HG03457 (cell line): Measurements from ENCODE around the gene TAF7.
A peak's percentile ranks its signal among the peaks of the same experiment; 100 is the strongest.
"Not testable (repeated sequence)": the region's sequence is repeated elsewhere in the genome, so short reads cannot be mapped to it uniquely, and the experiment has no call there.

Experiments
- ATAC-seq: cut with Tn5 transposase; IDR thresholded peaks from one replicate; pipeline ENCODE4 v1.9.1; 2021; ENCODE audit warnings: moderate number of reproducible peaks; ENCODE audit not compliant: unreplicated experiment

Gene TAF7, protein sequence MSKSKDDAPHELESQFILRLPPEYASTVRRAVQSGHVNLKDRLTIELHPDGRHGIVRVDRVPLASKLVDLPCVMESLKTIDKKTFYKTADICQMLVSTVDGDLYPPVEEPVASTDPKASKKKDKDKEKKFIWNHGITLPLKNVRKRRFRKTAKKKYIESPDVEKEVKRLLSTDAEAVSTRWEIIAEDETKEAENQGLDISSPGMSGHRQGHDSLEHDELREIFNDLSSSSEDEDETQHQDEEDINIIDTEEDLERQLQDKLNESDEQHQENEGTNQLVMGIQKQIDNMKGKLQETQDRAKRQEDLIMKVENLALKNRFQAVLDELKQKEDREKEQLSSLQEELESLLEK

DNA sequence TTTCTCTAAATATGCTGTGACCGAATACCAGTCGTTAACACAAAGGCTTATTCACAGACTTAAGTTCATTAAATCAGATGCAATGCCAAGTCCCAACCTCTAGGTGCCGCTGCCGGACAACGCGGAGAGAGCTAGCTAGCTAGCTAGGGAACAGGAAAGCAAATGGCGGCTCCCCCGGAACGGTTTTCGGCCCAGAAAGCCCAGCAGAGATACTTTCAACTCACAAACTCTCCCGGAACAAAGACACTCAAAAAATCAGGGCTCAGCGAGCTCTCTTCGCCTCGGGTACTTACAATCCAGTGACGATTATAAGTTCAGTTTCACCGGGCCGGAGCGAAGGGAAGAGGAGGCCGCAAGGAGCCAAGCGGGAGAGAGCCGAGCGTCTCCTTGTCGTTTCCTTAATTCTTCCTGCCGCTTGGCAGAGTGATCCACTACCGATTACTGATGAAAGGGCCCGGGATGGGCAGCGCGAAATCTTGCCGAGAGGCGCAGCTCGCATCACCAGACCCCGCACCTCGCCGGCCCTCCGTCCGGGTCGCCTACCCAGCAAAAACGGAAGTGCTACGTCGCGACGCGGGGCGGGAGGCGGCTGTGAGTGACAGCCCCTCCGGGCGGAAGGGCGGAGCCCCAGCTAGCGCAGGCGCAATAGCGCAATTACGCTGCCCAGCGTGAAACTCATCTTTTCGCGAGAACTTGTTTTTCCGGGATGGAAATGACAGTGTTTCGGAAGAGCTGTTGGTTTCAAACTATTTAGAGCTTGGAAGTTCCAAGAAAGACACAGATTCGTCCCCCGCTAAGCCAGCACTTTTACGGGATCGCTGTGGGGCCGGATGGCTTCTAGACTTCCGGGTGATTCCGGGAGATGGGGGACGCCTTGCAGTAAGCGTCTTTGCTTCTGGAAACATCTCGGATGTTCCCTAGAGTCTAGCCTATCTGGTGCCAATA lies at the start of gene TAF7:
TAF7 (minus strand) TSS at position 560 of the 945 bp plus-strand sequence. CDS start 740 bp downstream, outside the sequence.
- ATAC-seq, result peak; percentile 93

DNA sequence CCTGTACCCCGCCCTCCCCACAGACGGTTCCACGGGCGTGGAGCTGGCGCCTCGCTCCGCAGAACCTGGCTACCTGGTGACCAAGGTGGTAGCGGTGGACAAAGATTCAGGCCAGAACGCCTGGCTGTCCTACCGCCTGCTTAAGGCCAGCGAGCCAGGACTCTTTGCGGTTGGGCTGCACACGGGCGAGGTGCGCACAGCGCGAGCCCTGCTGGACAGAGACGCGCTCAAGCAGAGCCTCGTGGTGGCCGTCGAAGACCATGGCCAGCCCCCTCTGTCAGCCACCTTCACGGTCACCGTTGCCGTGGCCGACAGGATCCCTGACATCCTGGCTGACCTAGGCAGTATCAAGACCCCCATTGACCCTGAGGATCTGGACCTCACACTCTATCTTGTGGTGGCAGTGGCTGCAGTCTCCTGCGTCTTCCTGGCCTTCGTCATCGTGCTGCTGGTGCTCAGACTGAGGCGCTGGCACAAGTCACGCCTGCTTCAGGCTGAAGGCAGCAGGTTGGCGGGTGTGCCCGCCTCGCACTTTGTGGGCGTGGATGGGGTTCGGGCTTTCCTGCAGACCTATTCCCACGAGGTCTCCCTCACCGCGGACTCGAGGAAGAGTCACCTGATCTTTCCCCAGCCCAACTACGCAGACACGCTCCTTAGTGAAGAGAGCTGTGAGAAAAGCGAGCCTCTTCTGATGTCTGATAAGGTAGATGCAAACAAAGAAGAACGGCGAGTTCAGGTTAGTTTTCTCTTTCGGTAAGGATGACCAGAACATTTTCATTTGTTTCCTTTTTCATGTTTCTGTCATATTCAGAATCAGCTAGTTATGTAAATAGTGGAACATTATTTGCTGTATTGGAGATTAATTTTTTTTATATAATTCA lies 45.7 kb upstream of the TAF7 start:
- ATAC-seq, result no peak

DNA sequence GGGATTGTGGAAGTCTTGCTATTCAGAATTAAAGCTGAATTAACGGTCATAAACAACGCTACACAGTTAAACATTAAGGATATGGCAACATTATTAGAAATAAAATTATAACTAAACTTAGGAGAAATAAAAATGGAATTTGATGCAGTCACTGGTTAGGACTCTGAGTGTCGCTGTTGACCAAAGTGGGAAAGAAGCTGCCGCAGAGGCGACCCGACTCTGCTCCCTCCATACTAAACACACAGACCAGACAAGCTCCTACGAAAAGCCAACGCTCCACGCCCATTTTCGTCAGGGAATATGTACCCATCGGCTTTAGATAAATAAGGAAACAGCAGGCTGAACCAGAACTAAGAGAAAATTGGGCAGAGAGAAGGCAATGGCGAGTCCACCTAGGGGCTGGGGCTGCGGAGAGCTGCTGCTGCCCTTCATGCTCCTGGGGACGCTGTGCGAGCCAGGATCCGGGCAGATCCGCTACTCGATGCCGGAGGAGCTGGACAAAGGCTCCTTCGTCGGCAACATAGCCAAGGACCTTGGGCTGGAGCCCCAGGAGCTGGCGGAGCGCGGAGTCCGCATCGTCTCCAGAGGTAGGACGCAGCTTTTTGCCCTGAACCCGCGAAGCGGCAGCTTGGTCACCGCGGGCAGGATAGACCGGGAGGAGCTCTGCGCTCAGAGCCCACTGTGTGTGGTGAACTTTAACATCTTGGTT lies 43.5 kb upstream of the TAF7 start, which contains the start of gene PCDHGA5:
PCDHGA5 (plus strand) TSS at position 211 of the 709 bp plus-strand sequence; CDS start at position 380, 169 bp downstream.
- ATAC-seq, result no peak

DNA sequence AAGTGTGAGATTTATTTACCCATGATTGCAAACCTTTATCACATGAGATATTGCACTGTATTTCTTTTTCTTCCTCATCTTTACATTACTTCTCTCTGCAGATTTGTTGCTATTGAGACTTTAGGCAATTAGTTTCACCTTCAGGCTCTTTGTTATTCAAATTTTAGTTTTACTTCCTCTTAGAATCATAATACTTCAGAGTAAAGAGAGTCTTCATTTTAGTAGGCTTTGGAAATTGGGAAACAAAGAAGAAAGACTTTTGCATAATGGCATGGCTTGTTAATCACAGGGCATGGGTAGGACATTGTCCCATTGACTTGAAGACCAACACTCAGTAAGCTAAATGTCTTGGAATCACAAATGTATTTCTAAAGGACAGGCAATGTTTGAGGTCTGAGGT lies 42.1 kb upstream of the TAF7 start:
- ATAC-seq, result no peak

DNA sequence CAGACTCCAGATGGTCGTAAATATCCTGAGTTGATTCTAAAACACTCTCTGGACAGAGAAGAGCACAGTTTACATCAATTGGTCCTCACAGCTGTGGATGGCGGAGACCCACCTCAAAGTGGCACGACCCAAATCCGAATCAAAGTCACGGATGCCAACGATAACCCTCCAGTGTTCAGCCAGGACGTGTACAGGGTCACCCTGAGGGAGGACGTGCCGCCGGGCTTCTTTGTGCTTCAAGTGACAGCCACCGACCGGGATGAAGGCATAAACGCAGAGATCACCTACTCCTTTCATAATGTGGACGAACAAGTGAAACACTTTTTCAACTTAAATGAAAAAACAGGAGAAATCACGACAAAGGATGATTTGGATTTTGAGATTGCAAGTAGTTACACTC lies 40.1 kb upstream of the TAF7 start:
- no peak for ATAC-seq

DNA sequence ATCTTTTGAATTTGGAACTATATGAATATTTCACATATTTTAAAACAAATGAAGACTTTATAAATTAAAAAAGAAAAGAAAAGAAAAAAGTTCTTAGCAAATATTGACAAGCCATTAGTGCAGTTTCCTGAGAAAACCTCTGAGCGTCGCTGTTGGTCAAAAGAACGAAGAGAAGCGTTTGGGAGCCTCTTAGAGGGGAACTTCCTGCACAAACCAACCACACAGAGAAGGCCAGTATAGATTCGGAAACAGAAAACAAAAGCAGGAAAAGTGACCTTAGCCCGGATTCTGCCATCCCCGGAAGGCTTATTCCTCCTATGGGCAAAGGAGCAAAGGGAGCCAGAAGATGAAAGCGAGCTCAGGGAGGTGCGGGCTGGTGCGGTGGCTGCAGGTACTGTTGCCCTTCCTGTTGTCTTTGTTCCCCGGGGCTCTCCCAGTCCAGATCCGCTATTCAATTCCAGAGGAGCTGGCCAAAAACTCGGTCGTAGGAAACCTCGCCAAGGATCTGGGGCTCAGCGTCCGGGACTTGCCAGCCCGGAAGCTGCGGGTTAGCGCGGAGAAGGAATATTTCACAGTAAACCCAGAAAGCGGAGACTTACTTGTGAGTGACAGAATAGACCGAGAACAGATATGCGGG lies 39.3 kb upstream of the TAF7 start, which contains the start of gene PCDHGB2:
PCDHGB2 (plus strand) TSS at position 205 of the 637 bp plus-strand sequence; CDS start at position 347, 142 bp downstream.
- ATAC-seq, result no peak

DNA sequence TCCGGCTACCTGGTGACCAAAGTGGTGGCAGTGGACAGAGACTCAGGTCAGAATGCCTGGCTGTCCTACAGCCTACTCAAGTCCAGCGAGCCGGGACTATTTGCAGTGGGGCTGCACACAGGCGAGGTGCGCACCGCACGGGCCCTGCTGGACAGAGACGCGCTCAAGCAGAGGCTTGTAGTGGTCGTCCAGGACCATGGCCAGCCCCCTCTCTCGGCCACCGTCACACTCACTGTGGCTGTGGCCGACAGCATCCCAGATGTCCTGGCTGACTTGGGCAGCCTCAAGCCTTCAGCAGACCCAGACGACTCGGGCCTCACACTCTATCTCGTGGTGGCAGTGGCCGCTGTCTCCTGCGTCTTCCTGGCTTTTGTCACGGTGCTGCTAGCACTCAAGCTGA lies 36.4 kb upstream of the TAF7 start:
- no peak for ATAC-seq

DNA sequence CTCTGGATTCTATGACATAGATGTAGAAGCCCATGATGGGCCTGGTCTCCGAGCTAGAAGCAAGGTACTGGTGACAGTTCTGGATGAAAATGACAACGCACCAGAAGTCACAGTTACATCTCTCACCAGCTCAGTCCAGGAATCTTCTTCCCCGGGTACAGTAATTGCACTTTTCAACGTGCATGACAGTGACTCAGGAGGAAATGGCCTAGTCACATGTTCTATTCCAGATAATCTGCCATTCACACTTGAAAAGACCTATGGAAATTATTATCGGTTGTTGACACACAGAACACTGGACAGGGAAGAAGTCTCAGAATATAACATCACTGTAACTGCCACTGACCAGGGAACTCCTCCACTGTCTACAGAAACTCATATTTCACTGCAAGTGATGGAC lies 35.5 kb upstream of the TAF7 start:
- no peak for ATAC-seq

DNA sequence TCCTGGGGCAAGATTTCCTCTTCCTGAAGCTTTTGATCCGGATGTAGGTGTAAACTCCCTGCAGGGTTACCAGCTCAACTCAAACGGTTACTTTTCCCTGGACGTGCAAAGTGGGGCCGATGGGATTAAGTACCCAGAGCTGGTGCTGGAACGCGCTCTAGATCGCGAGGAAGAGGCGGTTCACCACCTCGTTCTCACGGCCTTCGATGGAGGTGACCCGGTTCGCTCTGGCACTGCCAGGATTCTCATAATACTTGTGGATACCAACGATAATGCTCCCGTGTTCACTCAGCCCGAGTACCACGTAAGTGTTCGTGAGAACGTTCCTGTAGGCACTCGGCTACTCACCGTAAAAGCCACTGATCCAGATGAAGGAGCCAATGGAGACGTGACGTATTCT lies 35.1 kb upstream of the TAF7 start:
- no peak for ATAC-seq

DNA sequence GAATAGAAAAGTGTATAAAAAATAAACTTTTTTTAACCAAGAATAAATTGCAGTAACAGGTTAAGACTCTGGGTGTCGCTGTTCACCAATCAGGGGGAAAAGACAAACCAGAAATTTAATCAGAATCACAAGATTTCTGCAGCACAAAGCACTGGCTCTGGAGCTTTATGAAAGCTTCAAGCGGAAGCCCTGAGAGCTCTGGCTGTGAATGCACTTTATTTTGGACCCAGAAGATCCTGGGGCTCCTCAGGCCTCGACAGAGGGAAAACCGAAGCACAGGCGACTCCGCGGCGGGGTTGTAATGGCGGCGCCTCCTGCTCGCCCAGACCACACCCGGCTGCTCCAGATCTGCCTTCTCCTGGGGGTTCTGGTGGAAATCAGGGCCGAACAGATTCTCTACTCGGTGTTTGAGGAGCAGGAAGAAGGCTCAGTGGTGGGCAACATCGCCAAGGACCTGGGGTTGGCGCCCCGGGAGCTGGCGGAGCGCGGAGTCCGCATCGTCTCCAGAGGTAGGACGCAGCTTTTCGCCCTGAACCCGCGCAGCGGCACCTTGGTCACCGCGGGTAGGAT lies 34.4 kb upstream of the TAF7 start, which contains the start of gene PCDHGA4:
PCDHGA4 (plus strand) TSS at position 122 of the 570 bp plus-strand sequence; CDS start at position 209, 87 bp downstream.
- no peak for ATAC-seq

DNA sequence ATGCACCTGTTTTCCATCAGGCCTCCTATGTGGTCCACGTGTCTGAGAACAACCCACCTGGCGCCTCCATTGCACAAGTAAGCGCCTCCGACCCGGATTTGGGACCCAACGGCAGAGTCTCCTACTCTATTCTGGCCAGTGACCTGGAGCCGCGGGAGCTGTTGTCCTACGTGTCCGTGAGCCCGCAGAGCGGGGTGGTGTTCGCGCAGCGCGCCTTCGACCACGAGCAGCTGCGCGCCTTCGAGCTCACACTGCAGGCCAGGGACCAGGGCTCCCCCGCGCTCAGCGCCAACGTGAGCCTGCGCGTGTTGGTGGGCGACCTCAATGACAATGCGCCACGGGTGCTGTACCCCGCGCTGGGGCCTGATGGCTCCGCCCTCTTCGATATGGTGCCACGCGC lies 31.0 kb upstream of the TAF7 start:
- no peak for ATAC-seq

DNA sequence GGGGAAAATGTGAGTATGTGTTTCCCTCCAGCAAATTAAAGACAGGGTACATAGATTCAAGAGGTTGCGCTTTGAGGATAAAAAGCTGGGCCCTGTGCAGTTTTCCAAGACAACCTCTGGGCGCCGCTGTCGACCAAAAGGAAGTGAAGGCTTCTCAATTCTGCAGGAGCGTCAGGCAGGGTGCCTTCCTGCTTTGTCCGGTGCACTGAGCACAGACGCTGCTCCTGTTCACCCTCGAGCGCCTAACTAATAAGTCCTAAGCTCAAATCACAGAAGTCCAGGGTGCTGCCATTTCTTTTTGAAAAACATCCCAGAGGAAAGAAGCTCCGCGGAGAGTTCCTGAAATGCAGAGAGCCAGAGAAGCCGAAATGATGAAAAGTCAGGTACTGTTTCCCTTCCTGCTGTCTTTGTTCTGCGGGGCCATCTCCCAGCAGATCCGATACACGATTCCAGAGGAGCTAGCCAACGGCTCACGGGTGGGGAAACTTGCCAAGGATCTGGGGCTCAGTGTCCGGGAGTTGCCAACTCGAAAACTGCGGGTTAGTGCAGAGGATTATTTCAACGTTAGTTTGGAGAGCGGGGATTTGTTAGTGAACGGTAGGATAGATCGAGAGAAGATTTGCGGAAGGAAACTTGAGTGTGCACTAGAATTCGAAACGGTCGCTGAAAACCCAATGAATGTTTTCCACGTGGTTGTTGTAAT lies 29.5 kb upstream of the TAF7 start, which contains the start of gene PCDHGB1:
PCDHGB1 (plus strand) TSS at position 183 of the 703 bp plus-strand sequence; CDS start at position 345, 162 bp downstream.
- no peak for ATAC-seq

DNA sequence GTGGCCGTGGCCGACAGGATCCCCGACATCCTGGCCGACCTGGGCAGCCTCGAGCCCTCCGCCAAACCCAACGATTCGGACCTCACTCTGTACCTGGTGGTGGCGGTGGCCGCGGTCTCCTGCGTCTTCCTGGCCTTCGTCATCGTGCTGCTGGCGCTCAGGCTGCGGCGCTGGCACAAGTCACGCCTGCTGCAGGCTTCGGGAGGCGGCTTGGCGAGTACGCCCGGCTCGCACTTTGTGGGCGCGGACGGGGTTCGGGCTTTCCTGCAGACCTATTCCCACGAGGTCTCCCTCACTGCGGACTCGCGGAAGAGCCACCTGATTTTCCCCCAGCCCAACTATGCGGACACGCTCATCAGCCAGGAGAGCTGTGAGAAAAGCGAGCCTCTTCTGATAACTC lies 25.4 kb upstream of the TAF7 start:
- ATAC-seq, result not testable (repeated sequence)

DNA sequence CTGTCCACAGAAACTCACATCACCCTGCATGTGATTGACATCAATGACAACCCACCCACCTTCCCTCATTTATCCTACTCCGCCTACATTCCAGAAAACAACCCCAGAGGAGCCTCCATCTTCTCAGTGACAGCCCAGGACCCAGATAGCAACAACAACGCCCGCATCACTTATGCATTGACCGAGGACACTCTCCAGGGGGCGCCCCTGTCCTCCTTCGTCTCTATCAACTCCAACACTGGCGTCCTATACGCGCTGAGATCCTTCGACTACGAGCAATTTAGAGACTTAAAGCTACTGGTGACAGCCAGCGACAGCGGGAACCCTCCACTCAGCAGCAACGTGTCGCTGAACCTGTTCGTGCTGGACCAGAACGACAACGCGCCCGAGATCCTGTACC lies 24.7 kb upstream of the TAF7 start:
- ATAC-seq, result no peak

DNA sequence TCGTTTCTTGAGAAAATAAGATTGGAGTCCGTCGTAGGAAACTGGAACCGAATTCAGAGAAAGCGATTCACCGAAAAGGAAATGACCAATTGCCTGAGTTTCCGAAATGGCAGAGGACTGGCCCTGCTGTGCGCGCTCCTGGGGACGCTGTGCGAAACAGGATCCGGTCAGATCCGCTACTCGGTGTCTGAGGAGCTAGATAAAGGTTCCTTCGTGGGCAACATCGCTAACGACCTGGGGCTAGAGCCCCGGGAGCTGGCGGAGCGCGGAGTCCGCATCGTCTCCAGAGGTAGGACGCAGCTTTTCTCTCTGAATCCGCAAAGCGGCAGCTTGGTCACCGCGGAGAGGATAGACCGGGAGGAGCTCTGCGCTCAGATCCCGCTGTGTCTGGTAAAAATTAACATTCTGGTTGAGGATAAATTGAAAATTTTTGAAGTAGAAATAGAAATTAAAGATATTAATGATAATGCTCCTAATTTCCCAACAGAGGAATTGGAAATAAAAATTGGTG lies 23.4 kb upstream of the TAF7 start:
- no peak for ATAC-seq

DNA sequence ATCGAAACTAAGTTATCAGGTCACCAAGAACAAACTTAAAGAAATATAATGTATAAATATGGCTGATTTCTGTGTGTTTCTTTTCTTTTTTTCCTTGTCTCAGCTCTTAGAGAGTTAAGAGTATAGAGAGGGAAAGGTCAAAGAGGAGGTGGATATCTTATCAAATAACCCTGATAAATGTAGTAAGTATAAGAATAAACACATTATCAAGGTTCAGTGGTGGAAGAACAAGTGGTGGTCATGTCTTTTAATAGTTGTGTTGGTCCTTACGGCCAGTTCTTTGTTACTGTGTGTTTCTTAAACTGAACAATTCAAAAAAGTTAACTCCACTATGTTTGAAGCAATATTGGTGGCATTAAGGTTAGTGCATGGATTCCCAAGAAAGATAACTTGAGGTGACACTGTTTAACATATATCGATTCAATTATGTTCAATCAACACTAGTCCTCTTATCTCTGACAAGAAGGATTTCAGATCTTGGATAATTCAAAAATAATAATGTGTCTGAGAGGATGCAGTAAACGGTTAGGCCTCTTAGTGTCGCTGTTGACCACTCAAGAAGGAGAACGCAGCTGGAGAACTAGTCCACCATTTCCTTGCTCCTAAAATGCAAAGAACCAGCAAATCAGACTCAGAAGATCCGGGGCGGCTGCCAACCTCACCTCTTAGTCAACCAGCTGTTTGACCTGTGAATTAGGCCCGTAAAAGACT lies 22.8 kb upstream of the TAF7 start, which contains the start of gene PCDHGA3:
PCDHGA3 (plus strand) TSS at position 588 of the 711 bp plus-strand sequence. CDS start 205 bp downstream, outside the sequence.
- ATAC-seq, result no peak

DNA sequence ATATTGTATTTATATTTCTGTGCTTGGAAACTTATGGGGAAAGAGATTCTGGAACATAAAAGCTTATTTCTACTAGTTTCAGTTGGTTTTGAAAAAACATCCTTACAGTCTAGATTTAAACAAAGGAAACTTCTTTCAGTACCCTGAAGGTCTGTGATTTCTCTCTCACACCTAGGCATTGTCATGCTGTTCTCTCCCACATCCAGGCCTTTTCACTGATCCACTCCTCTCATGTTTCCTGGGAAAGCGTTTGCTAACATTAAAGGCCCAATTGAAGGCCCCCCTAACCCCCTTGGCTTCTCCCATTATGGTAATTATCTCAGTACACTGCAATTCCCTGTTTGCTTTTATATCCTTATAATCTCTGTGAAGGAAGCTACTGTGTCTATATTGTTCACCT lies 22.2 kb upstream of the TAF7 start:
- no peak for ATAC-seq
